ENCODE data around the gene NDC80. TPM values are rescaled to one million over a fixed set of nuclear protein-coding genes. Genes with fewer than 3 reads are reported as not detected.

The NDC80 gene
- total RNA-seq = 2.3 and 2.9 TPM in 2 replicates

GRCh38 chr18:2571200-2572170 lies at the start of gene NDC80, which contains the start of gene METTL4:
TSS of gene NDC80 (plus strand) at chr18:2571557. CDS start at chr18:2572986, 1,429 bp downstream.
TSS of gene METTL4 (minus strand) at chr18:2571505. CDS start at chr18:2567216, 4,289 bp downstream.

GRCh38 chr18:2655178-2655953 lies 84.0 kb downstream of the NDC80 start, which contains the start of gene SMCHD1:
TSS of gene SMCHD1 (plus strand) at chr18:2655726. CDS start at chr18:2656076, 350 bp downstream.

Small RNA genes within 50 kb of the gene (small RNA-seq; reads per million reads assigned to genes)
- gene RF00019 (not detected), gene RF01233 (not detected), gene RNU6-340P (not detected)

Other genes with a start within 250 kb of the NDC80 start
- 5.8 and 7.1 TPM in 2 replicates for gene METTL4, start 52 bp upstream of the NDC80 start, total RNA-seq
- 34.9 and 61.2 TPM in 2 replicates for gene SMCHD1, start 84.2 kb downstream of the NDC80 start, total RNA-seq

Measured in hair follicle dermal papilla cell (primary cell).